GM18499 (cell line): ENCODE results near the gene TNFRSF8.

Experiments used
- ATAC-seq: cut with Tn5 transposase; IDR thresholded peaks from one replicate; pipeline ENCODE4 v1.9.1; 2021; ENCODE audit warnings: moderate number of reproducible peaks; ENCODE audit not compliant: insufficient read depth, unreplicated experiment

Gene TNFRSF8

GRCh38 chr1:12151465-12151864 is 88.4 kb downstream of the TNFRSF8 start:
- ATAC-seq: no peak

- peak; percentile 38 for ATAC-seq
Measured at GRCh38 chr1:12152113-12152891, 89.2 kb downstream of the TNFRSF8 start.

GRCh38 chr1:12153181-12153785 is 90.2 kb downstream of the TNFRSF8 start:
- no peak for ATAC-seq

GRCh38 chr1:12155328-12155727 is 92.2 kb downstream of the TNFRSF8 start:
- ATAC-seq: no peak

GRCh38 chr1:12157366-12158231 is 94.5 kb downstream of the TNFRSF8 start:
- no peak for ATAC-seq

- no peak for ATAC-seq
Measured at GRCh38 chr1:12158357-12159092, 95.4 kb downstream of the TNFRSF8 start.

GRCh38 chr1:12159816-12160215 is 96.7 kb downstream of the TNFRSF8 start:
- no peak for ATAC-seq

GRCh38 chr1:12161324-12161661 is 98.2 kb downstream of the TNFRSF8 start:
- ATAC-seq: no peak

GRCh38 chr1:12161662-12162458 is 98.8 kb downstream of the TNFRSF8 start:
- peak; percentile 40 for ATAC-seq

GRCh38 chr1:12162459-12163137 is 99.5 kb downstream of the TNFRSF8 start:
- ATAC-seq: no peak

- no peak for ATAC-seq
Measured at GRCh38 chr1:12163210-12163609, 100.1 kb downstream of the TNFRSF8 start.

- ATAC-seq: no peak
Measured at GRCh38 chr1:12164210-12164609, 101.1 kb downstream of the TNFRSF8 start.

GRCh38 chr1:12165342-12165741 is 102.2 kb downstream of the TNFRSF8 start:
- no peak for ATAC-seq

- ATAC-seq: no peak
Measured at GRCh38 chr1:12166834-12167492, 103.9 kb downstream of the TNFRSF8 start, which contains the start of gene TNFRSF1B. Gene TNFRSF1B (plus strand): TSS chr1:12166991. CDS start chr1:12167092, 101 bp downstream.

- ATAC-seq: no peak
Measured at GRCh38 chr1:12167493-12168429, 104.7 kb downstream of the TNFRSF8 start.

GRCh38 chr1:12168451-12169160 is 105.5 kb downstream of the TNFRSF8 start:
- no peak for ATAC-seq
